Esophagus squamous epithelium (tissue), 5 donors: ENCODE measurements around the gene FAM193B. TPM values are rescaled to one million over a fixed set of nuclear protein-coding genes. Genes with fewer than 3 reads are reported as not detected.

Experiments used
- DNase-seq: peaks from one replicate; lab custom pipeline; 2025; lab: John Stamatoyannopoulos, UW
- H3K27ac ChIP-seq, 4 donors: fragments of 200-600 bp; sonication (generic); one replicate each; pipeline ENCODE4 v1.5.1; 2016 to 2019; ENCODE audit warnings: mild to moderate bottlenecking in 1 of 4
- H3K27me3 ChIP-seq, 4 donors: fragments of 200-600 bp; sonication (generic); 1 replicate in 3 of 4; 2 replicates in 1 of 4; pipeline versions ENCODE4 v1.5.1 to v1.6.0; 2017 to 2021; ENCODE audit warnings: antibody characterized with exemption in 1 of 4
- H3K36me3 ChIP-seq, 3 donors: fragments of 200-600 bp; sonication (generic); one replicate each; pipeline ENCODE4 v1.5.1; 2016 to 2019
- H3K4me1 ChIP-seq, 3 donors: fragments of 200-600 bp; sonication (generic); one replicate each; pipeline ENCODE4 v1.5.1; 2017 to 2019
- H3K4me3 ChIP-seq, 4 donors: fragments of 200-600 bp; sonication (generic); 1 replicate in 3 of 4; 2 replicates in 1 of 4; pipeline ENCODE4 v1.5.1; 2016 to 2019; ENCODE audit warnings: mild to moderate bottlenecking in 2 of 4, moderate library complexity in 1 of 4
- H3K9me3 ChIP-seq, 3 donors: fragments of 200-600 bp; sonication (generic); one replicate each; pipeline ENCODE4 v1.5.1; 2016 to 2019
- POLR2A ChIP-seq, 4 donors: fragments of 450-650 bp; IDR thresholded peaks; one replicate each; pipeline ENCODE4 v1.6.1; 2017; ENCODE audit warnings: antibody characterized with exemption in 4 of 4, mild to moderate bottlenecking in 4 of 4, moderate library complexity in 3 of 4
- WGBS, 2 donors: methylation state at CpG; one replicate each; pipeline ENCODE4 v1.1.5; 2018; 5-methylcytosine and 5-hydroxymethylcytosine counted together
- intact Hi-C: fragments of 100-400 bp; cut with DNase I; formaldehyde crosslinking; loops from one replicate; pipeline ENCODE4 v1.15.0; 2022
- total RNA-seq, 4 donors: library from RNA; depleted of rRNA; stranded (reverse); fragments of >200 nt; gene quantifications; one replicate each; pipeline ENCODE4 v1.1.0, GENCODE V29; 2016
- TF ChIP-seq, protein P1 (sequence below), 6 experiments: fragments of 450-650 bp in 4 of 6; fragments of 200-600 bp in 2 of 6; sonication (generic) in 2 of 6; IDR thresholded peaks; one replicate each; pipeline ENCODE4 v1.5.1; 2016 to 2019; ENCODE audit warnings: antibody characterized with exemption in 6 of 6, mild to moderate bottlenecking in 4 of 6, moderate library complexity in 4 of 6
- donor health status: DM: yes; HTN: yes; CAD: no.

FAM193B gene
- total RNA-seq, 4 donors from 2014 or later, result 28.5 to 52.1 (median 41.9) TPM

DNA sequence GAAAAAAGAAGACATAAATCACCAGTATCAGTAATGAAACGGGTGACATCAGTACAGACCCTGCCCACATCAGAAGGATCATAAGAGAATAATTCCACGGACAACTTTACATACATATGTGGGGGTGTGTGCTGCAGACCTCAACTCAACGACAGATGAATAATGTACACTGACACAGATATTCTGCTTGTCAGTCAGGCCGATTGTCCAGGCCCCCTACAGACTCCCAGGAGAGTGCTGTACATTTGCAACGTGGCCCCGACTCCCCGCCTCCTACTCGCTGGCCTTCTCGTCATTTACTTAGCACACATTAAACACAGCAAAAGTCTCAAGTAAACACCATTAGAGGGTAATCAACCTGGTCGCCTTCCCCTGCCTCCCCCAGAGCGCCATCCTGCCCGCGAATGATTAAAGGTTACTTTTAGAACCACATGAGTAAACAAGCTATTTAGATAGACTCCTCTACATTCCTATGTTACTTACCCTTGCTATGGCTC lies 34.1 kb upstream of the FAM193B start:
- no peak for DNase-seq
- TF ChIP-seq, protein P1, sequence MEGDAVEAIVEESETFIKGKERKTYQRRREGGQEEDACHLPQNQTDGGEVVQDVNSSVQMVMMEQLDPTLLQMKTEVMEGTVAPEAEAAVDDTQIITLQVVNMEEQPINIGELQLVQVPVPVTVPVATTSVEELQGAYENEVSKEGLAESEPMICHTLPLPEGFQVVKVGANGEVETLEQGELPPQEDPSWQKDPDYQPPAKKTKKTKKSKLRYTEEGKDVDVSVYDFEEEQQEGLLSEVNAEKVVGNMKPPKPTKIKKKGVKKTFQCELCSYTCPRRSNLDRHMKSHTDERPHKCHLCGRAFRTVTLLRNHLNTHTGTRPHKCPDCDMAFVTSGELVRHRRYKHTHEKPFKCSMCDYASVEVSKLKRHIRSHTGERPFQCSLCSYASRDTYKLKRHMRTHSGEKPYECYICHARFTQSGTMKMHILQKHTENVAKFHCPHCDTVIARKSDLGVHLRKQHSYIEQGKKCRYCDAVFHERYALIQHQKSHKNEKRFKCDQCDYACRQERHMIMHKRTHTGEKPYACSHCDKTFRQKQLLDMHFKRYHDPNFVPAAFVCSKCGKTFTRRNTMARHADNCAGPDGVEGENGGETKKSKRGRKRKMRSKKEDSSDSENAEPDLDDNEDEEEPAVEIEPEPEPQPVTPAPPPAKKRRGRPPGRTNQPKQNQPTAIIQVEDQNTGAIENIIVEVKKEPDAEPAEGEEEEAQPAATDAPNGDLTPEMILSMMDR (IDR thresholded peaks at IDR 0.05), result no peak
- no peak for TF ChIP-seq POLR2A (IDR thresholded peaks at IDR 0.05)
- peaks cover 5 to 16% (median 8%) of the 10 kb centered on the region in 3 donors for H3K4me1 ChIP-seq
- H3K36me3 ChIP-seq, result peaks cover 0 to 3% (median 2%) of the 10 kb centered on the region in 3 donors
- H3K27ac ChIP-seq, result no peak overlapping the region
- no peak overlapping the region for H3K4me3 ChIP-seq
- H3K27me3 ChIP-seq, result peaks cover 0 to 38% (median 0%) of the 10 kb centered on the region in 4 donors
- 46 to 53% methylated on average over 13 of the region's 13 CpGs for WGBS, 2 donors
- intact Hi-C loops, result no loop called here
- no peaks in the 10 kb centered on the region for H3K9me3 ChIP-seq

DNA sequence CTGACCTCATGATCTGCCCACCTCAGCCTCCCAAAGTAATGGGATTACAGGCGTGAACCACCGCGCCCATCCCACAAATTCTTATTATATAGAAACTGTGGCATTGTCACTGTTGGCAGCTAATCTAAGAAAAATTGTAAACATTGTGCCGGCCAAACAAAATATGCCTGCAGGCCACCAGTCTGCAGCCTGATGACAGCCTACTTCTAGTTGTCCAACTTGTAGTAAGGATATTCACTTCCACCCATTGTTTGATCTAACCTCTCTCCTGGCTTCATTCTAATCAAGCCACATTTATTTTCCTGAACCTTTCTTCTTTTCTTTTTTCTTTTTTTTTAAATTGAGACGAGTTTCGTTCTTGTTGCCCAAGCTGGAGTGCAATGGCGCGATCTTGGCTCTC lies 24.0 kb upstream of the FAM193B start:
- Histone ChIP-seq H3K27me3 (no peaks in the 10 kb centered on the region), H3K4me3 (no peak overlapping the region), H3K4me1 (peaks cover 6 to 17% (median 8%) of the 10 kb centered on the region in 3 donors), H3K27ac (no peak overlapping the region), H3K9me3 (no peaks in the 10 kb centered on the region), H3K36me3 (no peaks in the 10 kb centered on the region)
- TF ChIP-seq, protein P1 (IDR thresholded peaks at IDR 0.05), result no peak
- no peak for TF ChIP-seq POLR2A (IDR thresholded peaks at IDR 0.05)
- intact Hi-C loops, result no loop called here
- WGBS, 2 donors, result 67 to 78% methylated on average over 8 of the region's 8 CpGs
- no peak for DNase-seq

DNA sequence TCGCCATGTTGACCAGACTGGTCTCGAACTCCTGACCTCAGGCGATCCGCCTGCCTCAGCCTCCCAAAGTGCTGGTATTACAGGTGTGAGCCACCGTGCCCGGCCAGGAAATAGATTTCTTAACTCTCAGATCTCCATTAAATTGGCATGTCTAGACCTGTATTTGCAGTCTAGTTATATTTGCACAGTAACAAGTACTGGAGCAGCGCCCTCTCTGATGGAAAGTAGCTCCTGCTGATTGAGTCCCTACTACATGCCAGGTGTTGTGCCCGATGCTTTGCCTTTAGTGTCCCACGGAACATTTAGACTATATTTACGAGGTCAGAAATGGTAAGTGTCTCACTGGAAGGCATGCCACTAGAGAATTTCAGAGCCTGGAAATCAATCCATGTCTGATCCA lies 21.8 kb upstream of the FAM193B start:
- DNase-seq, result no peak
- 65 to 85% methylated on average over 10 of the region's 10 CpGs for WGBS, 2 donors
- H3K27ac ChIP-seq, result peak overlapping the region; percentile 75 to 85 (median 78)
- no peak overlapping the region for H3K4me3 ChIP-seq
- no peaks in the 10 kb centered on the region for H3K27me3 ChIP-seq
- H3K4me1 ChIP-seq, result peaks cover 6 to 17% (median 8%) of the 10 kb centered on the region in 3 donors
- H3K9me3 ChIP-seq, result no peaks in the 10 kb centered on the region
- intact Hi-C loops, result no loop called here
- H3K36me3 ChIP-seq, result no peaks in the 10 kb centered on the region
- TF ChIP-seq POLR2A (IDR thresholded peaks at IDR 0.05), result no peak
- TF ChIP-seq, protein P1 (IDR thresholded peaks at IDR 0.05), result peak in 1 of 6 experiments; percentile 33

DNA sequence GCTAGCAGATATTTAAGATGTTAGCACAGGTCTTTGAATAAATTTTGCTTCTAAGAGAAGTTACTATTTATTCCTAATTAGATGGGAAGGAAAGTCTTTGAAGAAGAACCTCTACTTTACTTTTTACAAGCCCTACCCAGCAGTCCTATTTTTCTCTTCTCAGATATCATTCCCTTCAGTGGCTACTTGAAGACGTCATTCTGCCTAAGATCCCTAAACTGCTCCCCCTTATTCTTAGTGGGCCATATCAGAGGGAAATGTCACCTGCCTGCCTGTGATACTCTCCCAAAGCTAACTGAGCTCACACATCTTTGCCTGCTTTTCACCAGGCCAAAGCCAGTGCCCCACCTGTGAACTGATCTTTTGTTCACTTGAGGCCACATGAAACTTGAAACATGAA lies 21.1 kb upstream of the FAM193B start:
- no peak for TF ChIP-seq POLR2A (IDR thresholded peaks at IDR 0.05)
- TF ChIP-seq, protein P1 (IDR thresholded peaks at IDR 0.05), result no peak
- WGBS, 2 donors, result 20 to 33% methylated on average over 1 of the region's 1 CpG

DNA sequence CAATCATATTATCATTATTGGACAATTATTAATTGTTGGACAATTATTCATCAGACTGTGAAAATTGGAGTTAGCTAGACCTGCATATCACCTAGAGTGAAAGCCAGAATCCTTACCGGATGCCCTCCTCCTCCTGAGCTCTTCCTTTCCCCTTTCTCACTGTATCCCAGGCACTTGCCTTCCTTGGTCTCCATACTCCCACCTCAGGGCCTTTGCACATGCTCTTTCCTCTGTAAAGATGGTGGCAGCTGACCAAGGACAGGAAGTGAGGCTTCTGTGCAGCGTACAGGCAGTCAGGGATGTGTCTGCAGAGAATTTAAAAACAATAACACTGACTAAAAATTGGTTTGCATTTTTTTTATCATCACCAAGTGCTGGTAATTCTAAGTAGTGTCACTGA lies 15.5 kb upstream of the FAM193B start:
- Histone ChIP-seq H3K4me3 (no peak overlapping the region), H3K36me3 (no peaks in the 10 kb centered on the region), H3K27ac (no peak overlapping the region), H3K4me1 (peaks cover 0 to 5% (median 3%) of the 10 kb centered on the region in 3 donors), H3K27me3 (peaks cover 0 to 12% (median 0%) of the 10 kb centered on the region in 4 donors), H3K9me3 (no peaks in the 10 kb centered on the region)
- intact Hi-C loops, result no loop called here
- DNase-seq, result no peak
- TF ChIP-seq, protein P1 (IDR thresholded peaks at IDR 0.05), result no peak
- no peak for TF ChIP-seq POLR2A (IDR thresholded peaks at IDR 0.05)
- WGBS, 2 donors, result 83 to 86% methylated on average over 2 of the region's 2 CpGs

More for the DNA sequence above, 21.1 kb upstream of the FAM193B start:
- Histone ChIP-seq H3K27me3 (no peaks in the 10 kb centered on the region), H3K36me3 (no peaks in the 10 kb centered on the region), H3K9me3 (no peaks in the 10 kb centered on the region), H3K4me3 (no peak overlapping the region), H3K4me1 (peaks cover 6 to 17% (median 8%) of the 10 kb centered on the region in 3 donors), H3K27ac (peak overlapping the region; percentile 75 to 85 (median 78))
- intact Hi-C loops, result no loop called here
- no peak for DNase-seq
